Uterus (tissue), 2 donors: ENCODE results near the gene NUP54.

Experiments used
- CTCF ChIP-seq, 4 experiments: fragments of 200-600 bp in 2 of 4; fragments of 450-650 bp in 2 of 4; sonication (generic) in 2 of 4; IDR thresholded peaks; one replicate each; pipeline ENCODE4 v1.5.1; 2016 to 2019; ENCODE audit warnings: antibody characterized with exemption in 4 of 4, mild to moderate bottlenecking in 2 of 4, moderate library complexity in 1 of 4
- POLR2A ChIP-seq, 2 donors: fragments of 450-650 bp; IDR thresholded peaks; one replicate each; pipeline ENCODE4 v1.6.1; 2016; ENCODE audit warnings: antibody characterized with exemption in 2 of 2, mild to moderate bottlenecking in 1 of 2, moderate library complexity in 1 of 2

- no peak for TF ChIP-seq CTCF (IDR thresholded peaks at IDR 0.05)
- no peak for TF ChIP-seq POLR2A (IDR thresholded peaks at IDR 0.05)
These were observed 28.0 kb downstream of the NUP54 start for GRCh38 chr4:76120199-76120598.
